SK-N-SH (cell line): ENCODE data around the gene SEC14L6.

Experiments used
- ELF1 ChIP-seq: IDR thresholded peaks from 2 replicates; pipeline ENCODE4 v1.4.0; 2012
- EZH2phosphoT487 ChIP-seq: fragments of 200-600 bp; sonication (generic); IDR thresholded peaks from 2 replicates; pipeline ENCODE4 v1.6.1; 2017; ENCODE audit warnings: low read depth, mixed run types, mild to moderate bottlenecking, antibody characterized with exemption, moderate library complexity, borderline replicate concordance
- FOXM1 ChIP-seq: IDR thresholded peaks from 2 replicates; pipeline ENCODE4 v1.4.0; 2012; ENCODE audit warnings: low read depth, mild to moderate bottlenecking
- GABPA ChIP-seq: IDR thresholded peaks from 2 replicates; pipeline ENCODE4 v1.4.0; 2012; ENCODE audit warnings: low read depth, mild to moderate bottlenecking
- MXI1 ChIP-seq: IDR thresholded peaks from 2 replicates; pipeline ENCODE4 v1.6.1; 2012; ENCODE audit warnings: mild to moderate bottlenecking, low read depth, low read length, improper control_type of control experiment
- POLR2AphosphoS5 ChIP-seq: IDR thresholded peaks from 2 replicates; pipeline ENCODE4 v1.6.1; 2012; ENCODE audit warnings: low read depth, low read length
- RAD21 ChIP-seq: IDR thresholded peaks from 2 replicates; pipeline ENCODE4 v1.6.1; 2012; ENCODE audit warnings: mild to moderate bottlenecking, low read length
- REST ChIP-seq: IDR thresholded peaks from 2 replicates; pipeline ENCODE4 v1.6.1; 2012; ENCODE audit warnings: mild to moderate bottlenecking, low read depth, low read length, moderate library complexity
- RXRA ChIP-seq: IDR thresholded peaks from 2 replicates; pipeline ENCODE4 v1.4.0; 2012; ENCODE audit warnings: low read depth, mild to moderate bottlenecking, borderline replicate concordance
- USF1 ChIP-seq: IDR thresholded peaks from 2 replicates; pipeline ENCODE4 v1.4.0; 2012; ENCODE audit warnings: low read depth, borderline replicate concordance
- YY1 ChIP-seq: IDR thresholded peaks from 2 replicates; pipeline ENCODE4 v1.4.0; 2012; ENCODE audit warnings: low read depth, mild to moderate bottlenecking
- TF ChIP-seq, protein P1 (sequence below): fragments of 200-600 bp; sonication (generic); IDR thresholded peaks from 2 replicates; pipeline ENCODE4 v1.6.1; 2017; ENCODE audit warnings: antibody characterized with exemption, mild to moderate bottlenecking, moderate library complexity
- TF ChIP-seq, protein P2 (sequence below): IDR thresholded peaks from 2 replicates; pipeline ENCODE4 v1.4.0; 2012; ENCODE audit warnings: low read depth
- TF ChIP-seq, protein P3 (sequence below): fragments of 150-350 bp; IDR thresholded peaks from 2 replicates; pipeline ENCODE4 v1.6.1; 2017; ENCODE audit warnings: antibody characterized with exemption, low read length, low read depth, borderline replicate concordance

GRCh38 chr22:30497466-30498150 is 48.9 kb downstream of the SEC14L6 start:
- TF ChIP-seq, protein P1, sequence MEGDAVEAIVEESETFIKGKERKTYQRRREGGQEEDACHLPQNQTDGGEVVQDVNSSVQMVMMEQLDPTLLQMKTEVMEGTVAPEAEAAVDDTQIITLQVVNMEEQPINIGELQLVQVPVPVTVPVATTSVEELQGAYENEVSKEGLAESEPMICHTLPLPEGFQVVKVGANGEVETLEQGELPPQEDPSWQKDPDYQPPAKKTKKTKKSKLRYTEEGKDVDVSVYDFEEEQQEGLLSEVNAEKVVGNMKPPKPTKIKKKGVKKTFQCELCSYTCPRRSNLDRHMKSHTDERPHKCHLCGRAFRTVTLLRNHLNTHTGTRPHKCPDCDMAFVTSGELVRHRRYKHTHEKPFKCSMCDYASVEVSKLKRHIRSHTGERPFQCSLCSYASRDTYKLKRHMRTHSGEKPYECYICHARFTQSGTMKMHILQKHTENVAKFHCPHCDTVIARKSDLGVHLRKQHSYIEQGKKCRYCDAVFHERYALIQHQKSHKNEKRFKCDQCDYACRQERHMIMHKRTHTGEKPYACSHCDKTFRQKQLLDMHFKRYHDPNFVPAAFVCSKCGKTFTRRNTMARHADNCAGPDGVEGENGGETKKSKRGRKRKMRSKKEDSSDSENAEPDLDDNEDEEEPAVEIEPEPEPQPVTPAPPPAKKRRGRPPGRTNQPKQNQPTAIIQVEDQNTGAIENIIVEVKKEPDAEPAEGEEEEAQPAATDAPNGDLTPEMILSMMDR: no peak
- TF ChIP-seq GABPA (no peak), ELF1 (no peak), EZH2phosphoT487 (no peak), POLR2AphosphoS5 (no peak), REST (no peak), YY1 (no peak), USF1 (no peak), RXRA (no peak), RAD21 (no peak), MXI1 (no peak), FOXM1 (no peak)
- TF ChIP-seq, protein P2, sequence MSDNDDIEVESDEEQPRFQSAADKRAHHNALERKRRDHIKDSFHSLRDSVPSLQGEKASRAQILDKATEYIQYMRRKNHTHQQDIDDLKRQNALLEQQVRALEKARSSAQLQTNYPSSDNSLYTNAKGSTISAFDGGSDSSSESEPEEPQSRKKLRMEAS: no peak
- TF ChIP-seq, protein P3, sequence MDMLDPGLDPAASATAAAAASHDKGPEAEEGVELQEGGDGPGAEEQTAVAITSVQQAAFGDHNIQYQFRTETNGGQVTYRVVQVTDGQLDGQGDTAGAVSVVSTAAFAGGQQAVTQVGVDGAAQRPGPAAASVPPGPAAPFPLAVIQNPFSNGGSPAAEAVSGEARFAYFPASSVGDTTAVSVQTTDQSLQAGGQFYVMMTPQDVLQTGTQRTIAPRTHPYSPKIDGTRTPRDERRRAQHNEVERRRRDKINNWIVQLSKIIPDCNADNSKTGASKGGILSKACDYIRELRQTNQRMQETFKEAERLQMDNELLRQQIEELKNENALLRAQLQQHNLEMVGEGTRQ: no peak
